BE2C (cell line): ENCODE measurements around the gene RNF130.

Experiments
- DNase-seq: peaks from one replicate; pipeline ENCODE4 v3.0.0-alpha.2; 2020
- H3K27me3 ChIP-seq: fragments of 250-450 bp; sonication (Bioruptor Pico); 2 replicates; pipeline ENCODE4 v1.5.1; 2020; ENCODE audit warnings: mild to moderate bottlenecking
- H3K36me3 ChIP-seq: fragments of 250-450 bp; sonication (Bioruptor Pico); 2 replicates; pipeline ENCODE4 v1.5.1; 2020; ENCODE audit warnings: mild to moderate bottlenecking
- H3K4me1 ChIP-seq: fragments of 250-450 bp; sonication (Bioruptor Pico); 2 replicates; pipeline ENCODE4 v1.5.1; 2020
- H3K4me3 ChIP-seq: 2 replicates; pipeline ENCODE4 v1.5.1; 2011; ENCODE audit warnings: low read depth, low read length
- H3K9me3 ChIP-seq: fragments of 250-450 bp; sonication (Bioruptor Pico); 2 replicates; pipeline ENCODE4 v1.5.1; 2020
- TF ChIP-seq, protein P1 (sequence below): IDR thresholded peaks from 2 replicates; pipeline ENCODE4 v1.5.1; 2012; ENCODE audit warnings: mild to moderate bottlenecking, low read depth, low read length

The RNF130 gene

DNA sequence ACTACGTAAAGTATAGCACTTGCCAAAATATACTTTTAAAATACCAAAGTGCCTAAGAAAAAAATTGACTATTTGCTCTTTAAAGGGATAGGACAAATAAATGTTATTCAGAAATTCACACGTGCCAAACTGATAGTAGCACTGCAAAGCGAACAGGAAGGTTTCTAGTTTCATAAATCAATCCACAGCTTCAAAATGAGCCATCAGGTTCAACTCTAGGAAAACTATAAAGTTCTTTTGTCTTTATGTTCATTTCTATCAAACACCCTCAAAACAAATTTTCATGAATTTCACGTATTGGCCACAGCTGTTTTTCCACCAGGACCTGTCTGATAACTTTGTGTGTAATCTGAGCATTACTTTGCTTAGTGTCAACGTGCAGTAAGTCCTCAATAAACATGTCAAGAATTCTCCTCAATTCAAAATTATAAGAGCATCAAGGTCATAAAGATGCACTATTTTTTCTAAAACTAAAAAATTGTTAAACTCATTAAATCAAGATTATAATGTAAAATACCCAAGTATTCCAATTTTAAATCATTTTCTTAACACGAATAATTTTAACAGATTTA is 3.0 kb downstream of the RNF130 start:
- Histone ChIP-seq H3K9me3 (peaks cover 12% of the 10 kb centered on the region), H3K4me3 (no peak overlapping the region), H3K4me1 (no peaks in the 10 kb centered on the region), H3K27me3 (peaks cover 24% of the 10 kb centered on the region), H3K36me3 (no peaks in the 10 kb centered on the region; the same call in 1 of the 2 replicates)
- TF ChIP-seq, protein P1, sequence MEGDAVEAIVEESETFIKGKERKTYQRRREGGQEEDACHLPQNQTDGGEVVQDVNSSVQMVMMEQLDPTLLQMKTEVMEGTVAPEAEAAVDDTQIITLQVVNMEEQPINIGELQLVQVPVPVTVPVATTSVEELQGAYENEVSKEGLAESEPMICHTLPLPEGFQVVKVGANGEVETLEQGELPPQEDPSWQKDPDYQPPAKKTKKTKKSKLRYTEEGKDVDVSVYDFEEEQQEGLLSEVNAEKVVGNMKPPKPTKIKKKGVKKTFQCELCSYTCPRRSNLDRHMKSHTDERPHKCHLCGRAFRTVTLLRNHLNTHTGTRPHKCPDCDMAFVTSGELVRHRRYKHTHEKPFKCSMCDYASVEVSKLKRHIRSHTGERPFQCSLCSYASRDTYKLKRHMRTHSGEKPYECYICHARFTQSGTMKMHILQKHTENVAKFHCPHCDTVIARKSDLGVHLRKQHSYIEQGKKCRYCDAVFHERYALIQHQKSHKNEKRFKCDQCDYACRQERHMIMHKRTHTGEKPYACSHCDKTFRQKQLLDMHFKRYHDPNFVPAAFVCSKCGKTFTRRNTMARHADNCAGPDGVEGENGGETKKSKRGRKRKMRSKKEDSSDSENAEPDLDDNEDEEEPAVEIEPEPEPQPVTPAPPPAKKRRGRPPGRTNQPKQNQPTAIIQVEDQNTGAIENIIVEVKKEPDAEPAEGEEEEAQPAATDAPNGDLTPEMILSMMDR = no peak
- DNase-seq = no peak

DNA sequence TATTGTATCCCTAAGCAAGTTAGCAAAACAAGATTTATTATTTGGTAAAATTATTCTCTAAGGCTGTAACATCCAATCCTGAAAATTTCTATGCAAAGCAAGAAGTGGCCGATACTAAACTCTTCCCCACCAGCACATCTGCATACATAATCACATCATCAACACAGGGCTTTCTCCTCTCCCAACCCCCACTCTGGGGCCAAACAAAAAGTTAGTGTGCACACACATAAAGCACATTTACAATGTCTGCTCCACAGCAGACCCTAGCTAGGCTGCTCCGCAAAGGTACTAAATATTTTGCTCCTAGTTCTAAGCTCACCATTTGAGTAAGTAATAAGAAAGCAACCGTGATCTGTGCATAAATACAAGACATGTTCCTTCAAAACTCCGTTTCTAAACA is 3.6 kb downstream of the RNF130 start:
- Histone ChIP-seq H3K36me3 (no peaks in the 10 kb centered on the region; the same call in 1 of the 2 replicates), H3K4me1 (no peaks in the 10 kb centered on the region), H3K9me3 (peaks cover 11% of the 10 kb centered on the region), H3K4me3 (no peak overlapping the region), H3K27me3 (peaks cover 24% of the 10 kb centered on the region)
- TF ChIP-seq, protein P1 = no peak
- DNase-seq = no peak

DNA sequence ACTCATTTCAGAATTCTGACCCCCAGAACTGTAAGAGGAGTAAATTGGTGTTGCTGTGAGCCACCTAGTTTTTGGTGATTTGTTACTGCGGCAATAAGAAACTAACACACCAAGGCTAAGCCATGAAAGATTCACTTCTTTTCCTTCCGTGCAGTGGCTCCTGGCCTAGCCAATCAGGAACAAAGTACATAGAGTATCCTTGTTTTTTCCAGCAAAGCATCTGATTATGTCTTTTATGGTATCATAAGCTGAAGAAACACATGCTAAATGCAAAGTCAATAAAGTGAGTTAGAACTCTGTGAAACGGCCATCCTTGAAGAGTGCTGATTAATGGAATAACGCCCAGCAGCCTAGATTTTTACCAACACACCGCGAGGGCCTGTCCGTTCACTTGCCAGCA is 11.4 kb downstream of the RNF130 start:
- no peak overlapping the region for H3K4me3 ChIP-seq
- DNase-seq = no peak
- no peaks in the 10 kb centered on the region for H3K27me3 ChIP-seq
- TF ChIP-seq, protein P1 = no peak
- no peaks in the 10 kb centered on the region for H3K36me3 ChIP-seq
- no peaks in the 10 kb centered on the region for H3K4me1 ChIP-seq
- no peaks in the 10 kb centered on the region for H3K9me3 ChIP-seq

DNA sequence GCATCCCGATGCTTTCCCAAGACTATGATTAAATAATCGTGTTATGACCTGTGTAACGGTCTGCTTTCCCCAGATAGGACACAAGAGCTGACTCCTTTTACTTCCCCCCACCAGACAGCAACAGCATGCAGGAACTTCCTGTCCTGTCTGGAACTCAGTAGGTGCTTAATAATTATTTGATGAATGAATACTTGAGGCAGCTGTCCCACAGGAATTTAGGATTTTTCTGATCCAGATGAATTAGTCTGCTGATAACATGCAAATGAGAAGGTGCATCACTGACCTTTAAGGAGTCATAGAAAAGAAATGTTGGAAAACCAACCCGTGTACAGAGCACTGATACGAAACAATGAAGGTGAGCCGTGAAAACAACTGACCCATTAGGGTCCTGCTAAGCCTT is 12.2 kb downstream of the RNF130 start:
- no peaks in the 10 kb centered on the region for H3K27me3 ChIP-seq
- no peaks in the 10 kb centered on the region for H3K4me1 ChIP-seq
- no peak for DNase-seq
- H3K4me3 ChIP-seq = no peak overlapping the region
- no peaks in the 10 kb centered on the region for H3K36me3 ChIP-seq
- H3K9me3 ChIP-seq = no peaks in the 10 kb centered on the region
- TF ChIP-seq, protein P1 = no peak

DNA sequence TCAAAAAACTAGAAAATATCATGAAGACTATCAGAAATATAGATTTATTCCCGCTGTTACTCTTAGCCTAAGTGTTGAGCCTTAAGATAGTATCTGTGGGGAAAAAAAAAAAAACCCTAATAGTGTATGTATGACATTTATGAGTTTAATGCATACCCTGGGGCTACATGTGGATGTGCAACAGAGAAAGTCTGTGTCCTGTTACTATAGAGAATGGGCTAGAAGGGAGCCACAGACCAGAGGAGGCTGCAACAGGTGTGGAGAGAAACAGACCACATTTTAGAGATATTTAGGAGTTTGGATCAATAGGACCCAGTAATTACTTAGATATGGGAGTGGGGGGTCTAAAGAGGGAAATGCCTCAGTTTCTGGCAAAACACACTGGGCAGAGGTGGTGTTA is 15.4 kb downstream of the RNF130 start:
- TF ChIP-seq, protein P1 = no peak
- DNase-seq = no peak
- H3K36me3 ChIP-seq = no peaks in the 10 kb centered on the region

DNA sequence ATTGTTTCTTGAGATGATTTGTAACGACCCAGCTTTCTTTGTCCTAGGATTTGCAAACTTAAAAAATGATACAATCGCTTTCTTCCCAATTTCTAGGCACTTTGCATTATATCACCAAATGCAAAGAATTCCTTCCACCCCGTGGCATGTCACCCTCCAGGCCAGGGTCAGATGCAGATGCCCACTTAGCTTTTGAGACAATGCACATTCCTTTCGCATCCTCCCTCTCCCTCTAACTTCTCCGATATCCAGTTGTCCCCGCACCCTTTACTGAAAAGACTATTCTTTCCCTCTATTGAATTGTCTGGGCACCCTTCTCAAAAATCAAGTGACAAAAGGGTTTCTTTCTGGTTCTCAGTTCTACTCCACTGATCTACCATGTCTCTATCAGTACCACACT is 17.3 kb downstream of the RNF130 start:
- H3K4me1 ChIP-seq = no peaks in the 10 kb centered on the region

More for the DNA sequence above, 15.4 kb downstream of the RNF130 start:
- no peaks in the 10 kb centered on the region for H3K27me3 ChIP-seq
- no peaks in the 10 kb centered on the region for H3K4me1 ChIP-seq
- H3K4me3 ChIP-seq = no peak overlapping the region
- H3K9me3 ChIP-seq = no peaks in the 10 kb centered on the region

More for the DNA sequence above, 17.3 kb downstream of the RNF130 start:
- Histone ChIP-seq H3K36me3 (no peaks in the 10 kb centered on the region), H3K27me3 (no peaks in the 10 kb centered on the region), H3K9me3 (no peaks in the 10 kb centered on the region), H3K4me3 (no peak overlapping the region)
- no peak for DNase-seq
- TF ChIP-seq, protein P1 = no peak
